ENCODE data around the gene DNM3.

GRCh38 chr1:172275478-172275877, 434.2 kb downstream of the DNM3 start:
- TF ChIP-seq CTCF (IDR thresholded peaks at IDR 0.05; ENCODE audit: low read length) = no peak
- TF ChIP-seq EZH2 (optimal IDR thresholded peaks at IDR 0.05; ENCODE audit: low read depth, low read length) = no peak
- TF ChIP-seq EZH2phosphoT487 (IDR thresholded peaks at IDR 0.05; ENCODE audit: low read length) = no peak
